Endothelial cell (in vitro differentiated cells): ENCODE results near the gene TMEM205. TPM values are rescaled to one million over a fixed set of nuclear protein-coding genes. Genes with fewer than 3 reads are reported as not detected.

Experiments
- DNase-seq: peaks from one replicate; pipeline ENCODE4 v3.0.0; 2021; ENCODE audit warnings: low spot score
- H3K27ac Mint-ChIP-seq: one replicate; pipeline ENCODE4 v1.8.0; 2021; ENCODE audit warnings: mixed read lengths, inconsistent platforms; ENCODE audit not compliant: unreplicated experiment
- H3K27me3 Mint-ChIP-seq: one replicate; pipeline ENCODE4 v1.8.0; 2021; ENCODE audit warnings: mild to moderate bottlenecking, moderate library complexity, mixed read lengths, inconsistent platforms; ENCODE audit not compliant: unreplicated experiment
- H3K36me3 Mint-ChIP-seq: one replicate; pipeline ENCODE4 v1.8.0; 2021; ENCODE audit warnings: mild to moderate bottlenecking, low read depth, mixed read lengths, inconsistent platforms; ENCODE audit not compliant: unreplicated experiment
- H3K4me1 Mint-ChIP-seq: one replicate; pipeline ENCODE4 v1.8.0; 2021; ENCODE audit warnings: mild to moderate bottlenecking, mixed read lengths, inconsistent platforms; ENCODE audit not compliant: unreplicated experiment
- H3K4me3 Mint-ChIP-seq: one replicate; pipeline ENCODE4 v1.8.0; 2021; ENCODE audit warnings: mild to moderate bottlenecking, mixed read lengths, inconsistent platforms; ENCODE audit not compliant: unreplicated experiment
- H3K9me3 Mint-ChIP-seq: one replicate; pipeline ENCODE4 v1.8.0; 2021; ENCODE audit warnings: mixed read lengths, inconsistent platforms; ENCODE audit not compliant: unreplicated experiment
- CTCF ChIP-seq: fragments of 200-600 bp; sonication (generic); IDR thresholded peaks from one replicate; pipeline ENCODE4 v1.5.0; 2021; ENCODE audit warnings: antibody characterized with exemption; ENCODE audit not compliant: unreplicated experiment
- total RNA-seq: library from RNA; stranded (reverse); fragmentation: NEBNext Ultra II Directional; extraction: Animal tissue kit (Norgen Biotek cat#: 25700); gene quantifications from one replicate; pipeline ENCODE4 v1.2.1, GENCODE V29; 2021; ENCODE audit not compliant: unreplicated experiment

The TMEM205 gene
- total RNA-seq, 1 donor from 2014 or later = 68.9 TPM

GRCh38 chr19:11332822-11333221 is 13.2 kb downstream of the TMEM205 start:
- TF ChIP-seq CTCF = no peak
- Mint-ChIP-seq H3K27me3 (peaks cover 2% of the 10 kb centered on the region), H3K27ac (no peak overlapping the region), H3K4me3 (no peak overlapping the region), H3K9me3 (no peaks in the 10 kb centered on the region), H3K36me3 (peaks cover 30% of the 10 kb centered on the region), H3K4me1 (no peaks in the 10 kb centered on the region)
- DNase-seq = no peak

- Mint-ChIP-seq H3K4me1 (no peaks in the 10 kb centered on the region), H3K9me3 (no peaks in the 10 kb centered on the region), H3K36me3 (peaks cover 30% of the 10 kb centered on the region), H3K4me3 (peak overlapping the region; percentile 27), H3K27me3 (peaks cover 2% of the 10 kb centered on the region), H3K27ac (peak overlapping the region; percentile 31)
- TF ChIP-seq CTCF = no peak
- no peak for DNase-seq
These were observed 14.6 kb downstream of the TMEM205 start for GRCh38 chr19:11331502-11331901.

- Mint-ChIP-seq H3K36me3 (peaks cover 20% of the 10 kb centered on the region), H3K9me3 (no peaks in the 10 kb centered on the region), H3K27ac (no peak overlapping the region), H3K4me3 (no peak overlapping the region), H3K27me3 (no peaks in the 10 kb centered on the region), H3K4me1 (no peaks in the 10 kb centered on the region)
- no peak for DNase-seq
- TF ChIP-seq CTCF = no peak
These were observed 15.9 kb downstream of the TMEM205 start for GRCh38 chr19:11330127-11330526.

GRCh38 chr19:11325544-11325943 is 20.5 kb downstream of the TMEM205 start:
- no peak overlapping the region for H3K4me3 Mint-ChIP-seq
- H3K9me3 Mint-ChIP-seq = no peaks in the 10 kb centered on the region
- H3K4me1 Mint-ChIP-seq = peaks cover 24% of the 10 kb centered on the region
- H3K27ac Mint-ChIP-seq = no peak overlapping the region
- peaks cover 5% of the 10 kb centered on the region for H3K36me3 Mint-ChIP-seq
- DNase-seq = no peak
- H3K27me3 Mint-ChIP-seq = peaks cover 2% of the 10 kb centered on the region
- TF ChIP-seq CTCF = no peak

GRCh38 chr19:11324748-11325389 is 21.2 kb downstream of the TMEM205 start:
- Mint-ChIP-seq H3K4me1 (peaks cover 26% of the 10 kb centered on the region), H3K9me3 (no peaks in the 10 kb centered on the region), H3K27me3 (peaks cover 2% of the 10 kb centered on the region), H3K4me3 (peak overlapping the region; percentile 47), H3K36me3 (peaks cover 5% of the 10 kb centered on the region), H3K27ac (no peak overlapping the region)
- no peak for DNase-seq
- no peak for TF ChIP-seq CTCF
